PC-9 (cell line): ENCODE data around the gene ACADVL. TPM values are rescaled to one million over a fixed set of nuclear protein-coding genes. Genes with fewer than 3 reads are reported as not detected.

Experiments
- BruUV-seq: library from RNA; stranded (reverse); fragments of 400-500 nt; replicated peaks from 2 replicates; lab custom pipeline; 2021; lab: Mats Ljungman, UMichigan
- CTCF ChIA-PET: fragments of 300-600 bp; sonication (Branson Sonifier 250); formaldehyde crosslinking; loops from one replicate; lab custom pipeline; 2022; ENCODE audit warnings: antibody characterized with exemption; lab: Charles Lee
- POLR2A ChIA-PET: fragments of 300-600 bp; sonication (Branson Sonifier 250); formaldehyde crosslinking; loops from one replicate; lab custom pipeline; 2022; ENCODE audit warnings: antibody characterized with exemption; ENCODE audit not compliant: unreplicated experiment; lab: Charles Lee
- DNase-seq, 2 experiments: peaks; one replicate each; pipeline versions ENCODE4 v3.0.0 to v3.0.0-alpha.2; 2015 to 2022; ENCODE audit warnings: mixed read lengths in 1 of 2
- H2AFZ ChIP-seq: fragments of 200-600 bp; sonication (generic); 2 replicates; pipeline ENCODE4 v1.8.1; 2017; ENCODE audit warnings: antibody characterized with exemption
- H3F3A ChIP-seq: fragments of 200-600 bp; sonication (generic); 2 replicates; pipeline ENCODE4 v1.8.1; 2017; ENCODE audit warnings: antibody characterized with exemption, mild to moderate bottlenecking, low read depth; ENCODE audit not compliant: insufficient read depth
- H3K27ac ChIP-seq: fragments of 200-600 bp; sonication (generic); 2 replicates; pipeline ENCODE4 v1.6.1; 2016; ENCODE audit warnings: mixed run types
- H3K27me3 ChIP-seq: fragments of 200-600 bp; sonication (generic); 2 replicates; pipeline ENCODE4 v1.6.1; 2016; ENCODE audit warnings: low read depth, mixed run types; ENCODE audit not compliant: insufficient read depth
- H3K36me3 ChIP-seq: fragments of 200-600 bp; sonication (generic); 2 replicates; pipeline ENCODE4 v1.6.1; 2016; ENCODE audit warnings: low read depth, mixed run types
- H3K4me1 ChIP-seq: fragments of 200-600 bp; sonication (generic); replicated peaks from 2 replicates; pipeline ENCODE4 v1.6.1; 2016; ENCODE audit warnings: mixed run types; ENCODE audit not compliant: insufficient read depth
- H3K4me2 ChIP-seq: fragments of 200-600 bp; sonication (generic); 2 replicates; pipeline ENCODE4 v1.6.1; 2017; ENCODE audit warnings: mixed run types
- H3K4me3 ChIP-seq: fragments of 200-600 bp; sonication (generic); 2 replicates; pipeline ENCODE4 v1.6.1; 2016; ENCODE audit warnings: mixed run types
- H3K79me2 ChIP-seq: fragments of 200-600 bp; sonication (generic); 2 replicates; pipeline ENCODE4 v1.6.1; 2017; ENCODE audit warnings: low read depth, mixed run types
- H3K9me2 ChIP-seq: fragments of 200-600 bp; sonication (generic); 2 replicates; pipeline ENCODE4 v1.8.1; 2017; ENCODE audit warnings: mild to moderate bottlenecking; ENCODE audit not compliant: insufficient read depth
- H3K9me3 ChIP-seq: fragments of 200-600 bp; sonication (generic); 2 replicates; pipeline ENCODE4 v1.8.1; 2016; ENCODE audit warnings: low read depth; ENCODE audit not compliant: insufficient read depth
- H4K20me1 ChIP-seq: fragments of 200-600 bp; sonication (generic); 2 replicates; pipeline ENCODE4 v1.8.1; 2017; ENCODE audit not compliant: insufficient read depth
- EZH2 ChIP-seq: fragments of 200-600 bp; sonication (generic); IDR thresholded peaks from 2 replicates; pipeline ENCODE4 v1.8.0; 2017; ENCODE audit warnings: antibody characterized with exemption, low read depth
- intact Hi-C: fragments of 100-400 bp; cut with micrococcal nuclease; formaldehyde crosslinking; loops from one replicate; pipeline ENCODE4 v1.10.0; 2022; ENCODE audit not compliant: unreplicated experiment
- total RNA-seq: library from RNA; stranded (reverse); gene quantifications from 2 replicates; pipeline ENCODE4 v1.2.3, GENCODE V29; 2021
- TF ChIP-seq, protein P1 (sequence below): fragments of 200-600 bp; sonication (generic); conservative IDR thresholded peaks from 2 replicates; pipeline ENCODE4 v1.6.1; 2017; ENCODE audit warnings: mixed run types, antibody characterized with exemption, mild to moderate bottlenecking, moderate library complexity

ACADVL gene
- total RNA-seq, 1 experiment from 2014 or later: 604 TPM

DNA sequence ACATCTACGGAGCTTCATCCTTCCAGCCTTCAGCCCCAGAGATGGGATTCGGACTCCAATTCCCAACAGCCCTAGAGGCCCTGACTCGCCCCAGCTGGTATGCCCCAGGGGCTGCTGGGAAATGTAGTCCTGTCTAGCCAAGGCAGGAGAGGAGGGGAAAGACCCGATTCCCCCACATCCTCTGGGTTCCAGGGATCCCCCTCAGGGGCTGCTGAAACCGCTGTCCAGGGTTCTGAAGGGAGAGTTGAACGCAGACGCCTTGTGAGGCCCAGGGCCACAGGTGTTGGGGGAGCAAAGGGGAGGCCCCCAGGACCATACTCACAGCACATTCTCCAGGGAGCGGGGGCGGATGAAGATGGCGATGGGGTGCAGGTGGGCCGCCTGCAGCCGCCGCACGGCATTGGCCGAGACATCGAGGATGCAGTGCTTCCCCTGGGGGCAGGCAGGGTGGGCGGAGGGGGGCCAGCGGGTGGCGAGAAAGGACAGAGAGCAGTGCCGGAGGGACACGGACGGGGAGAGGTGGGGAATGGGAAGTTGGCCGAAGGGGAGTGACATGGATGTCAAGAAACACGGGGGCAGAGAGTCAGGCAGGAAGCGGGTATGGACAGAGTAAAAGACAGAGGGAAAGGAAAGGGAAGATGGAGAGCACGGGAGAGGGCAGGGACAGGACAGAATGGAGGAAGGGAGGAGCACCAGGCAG, 28.0 kb upstream of the ACADVL start:
- Histone ChIP-seq H3K9me2 (no peaks in the 10 kb centered on the region), H3K9me3 (no peaks in the 10 kb centered on the region), H3K4me1 (peaks cover 5% of the 10 kb centered on the region), H4K20me1 (no peaks in the 10 kb centered on the region), H3F3A (no peaks in the 10 kb centered on the region), H3K79me2 (no peaks in the 10 kb centered on the region), H3K27me3 (no peaks in the 10 kb centered on the region), H3K4me2 (no peak overlapping the region), H3K4me3 (no peak overlapping the region), H3K36me3 (no peaks in the 10 kb centered on the region), H2AFZ (no peak overlapping the region), H3K27ac (no peak overlapping the region)
- no peak for DNase-seq
- CTCF ChIA-PET: no interaction called here
- intact Hi-C loops: no loop called here
- TF ChIP-seq EZH2: no peak
- TF ChIP-seq, protein P1, sequence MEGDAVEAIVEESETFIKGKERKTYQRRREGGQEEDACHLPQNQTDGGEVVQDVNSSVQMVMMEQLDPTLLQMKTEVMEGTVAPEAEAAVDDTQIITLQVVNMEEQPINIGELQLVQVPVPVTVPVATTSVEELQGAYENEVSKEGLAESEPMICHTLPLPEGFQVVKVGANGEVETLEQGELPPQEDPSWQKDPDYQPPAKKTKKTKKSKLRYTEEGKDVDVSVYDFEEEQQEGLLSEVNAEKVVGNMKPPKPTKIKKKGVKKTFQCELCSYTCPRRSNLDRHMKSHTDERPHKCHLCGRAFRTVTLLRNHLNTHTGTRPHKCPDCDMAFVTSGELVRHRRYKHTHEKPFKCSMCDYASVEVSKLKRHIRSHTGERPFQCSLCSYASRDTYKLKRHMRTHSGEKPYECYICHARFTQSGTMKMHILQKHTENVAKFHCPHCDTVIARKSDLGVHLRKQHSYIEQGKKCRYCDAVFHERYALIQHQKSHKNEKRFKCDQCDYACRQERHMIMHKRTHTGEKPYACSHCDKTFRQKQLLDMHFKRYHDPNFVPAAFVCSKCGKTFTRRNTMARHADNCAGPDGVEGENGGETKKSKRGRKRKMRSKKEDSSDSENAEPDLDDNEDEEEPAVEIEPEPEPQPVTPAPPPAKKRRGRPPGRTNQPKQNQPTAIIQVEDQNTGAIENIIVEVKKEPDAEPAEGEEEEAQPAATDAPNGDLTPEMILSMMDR: no peak
- POLR2A ChIA-PET: no interaction called here
- BruUV-seq: no TSS peak

DNA sequence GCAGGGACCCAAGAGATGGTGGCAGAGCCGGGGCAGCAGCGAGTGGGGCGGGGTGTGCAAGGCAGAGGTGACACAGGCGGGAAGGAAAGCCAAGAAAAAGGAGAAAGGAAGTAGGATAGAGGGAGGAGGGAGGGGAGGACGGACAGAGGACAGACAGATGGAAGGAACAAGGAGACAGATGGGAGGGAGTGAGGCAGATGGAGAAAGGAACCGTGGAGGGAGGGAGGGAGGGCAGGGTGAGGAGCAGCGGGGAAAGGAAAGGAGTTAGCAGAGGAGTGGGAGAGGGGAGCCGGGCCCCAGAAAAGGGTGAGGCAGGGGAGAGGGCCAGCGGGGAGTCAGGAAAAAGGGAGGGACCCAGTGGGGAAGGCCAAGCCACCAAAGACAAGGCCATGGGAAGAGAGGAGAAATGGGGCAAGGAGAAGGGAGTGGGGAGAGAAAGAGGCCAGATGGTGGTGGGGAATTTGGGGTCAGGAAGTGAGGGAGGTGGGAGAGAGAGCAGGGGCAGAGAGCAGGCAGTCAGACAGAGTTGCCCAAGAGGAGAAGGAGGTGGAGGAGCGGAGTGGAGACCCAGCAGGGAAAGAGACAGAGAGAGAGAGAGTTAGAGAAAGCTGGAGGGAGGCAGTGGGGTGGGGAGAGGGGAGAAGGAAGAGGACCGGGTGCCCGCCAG, 27.3 kb upstream of the ACADVL start:
- no TSS peak for BruUV-seq
- POLR2A ChIA-PET: no interaction called here
- intact Hi-C loops: no loop called here
- no peak overlapping the region for H3K27ac ChIP-seq
- H3K9me3 ChIP-seq: no peaks in the 10 kb centered on the region
- H3K27me3 ChIP-seq: no peaks in the 10 kb centered on the region
- H3K36me3 ChIP-seq: no peaks in the 10 kb centered on the region
- H2AFZ ChIP-seq: no peak overlapping the region
- TF ChIP-seq EZH2: no peak
- TF ChIP-seq, protein P1: no peak
- peaks cover 2% of the 10 kb centered on the region; the same call in 1 of the 2 replicates for H3F3A ChIP-seq
- H3K4me1 ChIP-seq: peaks cover 12% of the 10 kb centered on the region
- no peak overlapping the region for H3K4me3 ChIP-seq
- no peak overlapping the region for H3K4me2 ChIP-seq
- H3K79me2 ChIP-seq: no peaks in the 10 kb centered on the region
- CTCF ChIA-PET: no interaction called here
- H3K9me2 ChIP-seq: no peaks in the 10 kb centered on the region
- no peaks in the 10 kb centered on the region for H4K20me1 ChIP-seq
- no peak for DNase-seq

DNA sequence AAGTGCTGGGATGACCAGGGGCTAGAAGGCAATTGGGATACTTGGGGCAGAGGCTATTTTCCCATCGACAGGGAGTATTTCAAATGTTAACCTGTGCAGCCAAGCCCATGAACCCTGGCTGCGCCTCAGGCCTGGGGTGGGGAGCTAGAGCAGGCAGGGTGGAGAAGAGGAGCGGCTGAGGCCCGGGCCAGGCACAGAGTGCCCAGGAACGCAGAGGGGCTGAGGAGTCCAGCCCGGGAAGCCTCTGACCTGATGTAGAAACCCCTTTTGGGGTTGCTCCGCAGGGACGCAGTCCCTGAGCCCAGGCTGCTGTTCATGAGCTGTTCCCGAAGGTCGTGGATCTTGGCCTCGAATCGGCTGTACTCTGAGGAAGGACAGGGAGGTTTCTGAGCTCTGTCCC, 23.8 kb upstream of the ACADVL start:
- no peak for TF ChIP-seq EZH2
- TF ChIP-seq, protein P1: no peak
- Histone ChIP-seq H4K20me1 (no peaks in the 10 kb centered on the region), H3K27me3 (no peaks in the 10 kb centered on the region), H3K4me2 (no peak overlapping the region), H3K4me1 (peaks cover 13% of the 10 kb centered on the region), H3K4me3 (no peak overlapping the region), H3K27ac (no peak overlapping the region), H3K9me3 (no peaks in the 10 kb centered on the region), H3K79me2 (no peaks in the 10 kb centered on the region), H3K9me2 (no peaks in the 10 kb centered on the region), H2AFZ (no peak overlapping the region), H3F3A (peaks cover 13% of the 10 kb centered on the region; the same call in 1 of the 2 replicates), H3K36me3 (no peaks in the 10 kb centered on the region)
- intact Hi-C loops: no loop called here
- POLR2A ChIA-PET: no interaction called here
- no TSS peak for BruUV-seq
- no peak for DNase-seq
- CTCF ChIA-PET: no interaction called here
